ENCODE measurements around the gene SLC41A3. TPM values are rescaled to one million over a fixed set of nuclear protein-coding genes. Genes with fewer than 3 reads are reported as not detected.

SLC41A3 gene
- total RNA-seq, 1 experiment from 2014 or later = 35.5 TPM

- no peak overlapping the region for H3K18ac ChIP-seq (ENCODE audit: insufficient read length, low read depth, low read length)
- Mint-ChIP-seq H3K36me3 (ENCODE audit: insufficient read depth in 1 of 3, low read depth in 3 of 3) (no peaks in the 10 kb centered on the region), H3K27me3 (ENCODE audit: low read depth) (peaks cover 12% of the 10 kb centered on the region), H3K9me3 (no peaks in the 10 kb centered on the region), H3K4me3 (no peak overlapping the region), H3K27ac (no peak overlapping the region), H3K4me1 (peaks cover 10 to 24% of the 10 kb centered on the region in 2 experiments)
- H3T11ph ChIP-seq (ENCODE audit: low read length) = no peak overlapping the region
- no peak overlapping the region for H3K4me2 ChIP-seq (ENCODE audit: insufficient read depth, insufficient read length, low read length)
- H4K8ac ChIP-seq (replicated peaks; ENCODE audit: insufficient read length, low read depth, low read length) = no peak overlapping the region
- H3K56ac ChIP-seq (ENCODE audit: insufficient read length, low read depth, low read length) = no peak overlapping the region
- no peak for DNase-seq
- no peaks in the 10 kb centered on the region for H3K23me2 ChIP-seq (ENCODE audit: insufficient read length, low read depth, low read length, poor library complexity, severe bottlenecking)
- no peak overlapping the region for H2AFZ ChIP-seq (ENCODE audit: low read length)
- H3K4ac ChIP-seq (ENCODE audit: low read depth, low read length) = no peak overlapping the region
- H3K23ac ChIP-seq (ENCODE audit: insufficient read length, low read depth, low read length) = no peak overlapping the region
- H3K27ac ChIP-seq (ENCODE audit: insufficient read length, low read depth, low read length) = no peak overlapping the region
- H3K79me2 ChIP-seq (ENCODE audit: insufficient read depth, low read length) = no peaks in the 10 kb centered on the region
- H3K9ac ChIP-seq (ENCODE audit: extremely low read depth, insufficient read length, low read length) = no peak overlapping the region
- no peak overlapping the region for H2BK12ac ChIP-seq (ENCODE audit: insufficient read length, low read depth, low read length)
- TF ChIP-seq, protein P1, sequence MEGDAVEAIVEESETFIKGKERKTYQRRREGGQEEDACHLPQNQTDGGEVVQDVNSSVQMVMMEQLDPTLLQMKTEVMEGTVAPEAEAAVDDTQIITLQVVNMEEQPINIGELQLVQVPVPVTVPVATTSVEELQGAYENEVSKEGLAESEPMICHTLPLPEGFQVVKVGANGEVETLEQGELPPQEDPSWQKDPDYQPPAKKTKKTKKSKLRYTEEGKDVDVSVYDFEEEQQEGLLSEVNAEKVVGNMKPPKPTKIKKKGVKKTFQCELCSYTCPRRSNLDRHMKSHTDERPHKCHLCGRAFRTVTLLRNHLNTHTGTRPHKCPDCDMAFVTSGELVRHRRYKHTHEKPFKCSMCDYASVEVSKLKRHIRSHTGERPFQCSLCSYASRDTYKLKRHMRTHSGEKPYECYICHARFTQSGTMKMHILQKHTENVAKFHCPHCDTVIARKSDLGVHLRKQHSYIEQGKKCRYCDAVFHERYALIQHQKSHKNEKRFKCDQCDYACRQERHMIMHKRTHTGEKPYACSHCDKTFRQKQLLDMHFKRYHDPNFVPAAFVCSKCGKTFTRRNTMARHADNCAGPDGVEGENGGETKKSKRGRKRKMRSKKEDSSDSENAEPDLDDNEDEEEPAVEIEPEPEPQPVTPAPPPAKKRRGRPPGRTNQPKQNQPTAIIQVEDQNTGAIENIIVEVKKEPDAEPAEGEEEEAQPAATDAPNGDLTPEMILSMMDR (conservative IDR thresholded peaks at IDR 0.05) = no peak
- no peak overlapping the region for H4K91ac ChIP-seq (ENCODE audit: insufficient read length, low read depth, low read length)
- no peaks in the 10 kb centered on the region for H3K27me3 ChIP-seq (ENCODE audit: insufficient read depth, low read length)
- no peak overlapping the region for H2BK15ac ChIP-seq (ENCODE audit: low read depth, low read length)
- H3K4me1 ChIP-seq (ENCODE audit: insufficient read depth, low read length) = no peaks in the 10 kb centered on the region
- no peak overlapping the region for H2BK20ac ChIP-seq (ENCODE audit: low read depth, low read length, poor library complexity, severe bottlenecking)
- no peaks in the 10 kb centered on the region for H3K79me1 ChIP-seq (ENCODE audit: insufficient read depth, low read depth, low read length, poor library complexity, severe bottlenecking)
- H4K5ac ChIP-seq (ENCODE audit: insufficient read length, low read depth, low read length) = no peak overlapping the region
- H2AK5ac ChIP-seq (ENCODE audit: insufficient read length, low read length) = no peak overlapping the region
- no peaks in the 10 kb centered on the region for H4K20me1 ChIP-seq (ENCODE audit: control insufficient read depth, insufficient read depth, insufficient read length)
- no CpG with 5 or more reads among the region's 8 CpGs for WGBS (ENCODE audit: extremely low coverage, insufficient read length, low lambda C conversion rate)
- H3K14ac ChIP-seq (ENCODE audit: insufficient read depth, low read length) = no peak overlapping the region
- no peak overlapping the region for H2BK5ac ChIP-seq (ENCODE audit: insufficient read length, low read length)
- H2BK120ac ChIP-seq (ENCODE audit: low read depth, low read length, poor library complexity, severe bottlenecking) = no peak overlapping the region
- no peaks in the 10 kb centered on the region for H3K9me3 ChIP-seq (ENCODE audit: control insufficient read depth, low read depth, low read length)
Observed at GRCh38 chr3:126119976-126120375, 36.1 kb upstream of the SLC41A3 start.
